Measurements from ENCODE around the gene TUBA1B.

The TUBA1B gene

GRCh38 chr12:49109641-49110463, 21.3 kb downstream of the TUBA1B start:
- TF ChIP-seq ZNF565 (CRISPR knock-in tag; conservative IDR thresholded peaks at IDR 0.05; ENCODE audit: low read depth): no peak
- TF ChIP-seq SNAI2 (CRISPR knock-in tag; IDR thresholded peaks at IDR 0.05): no peak
- no peak for TF ChIP-seq ARNTL (CRISPR knock-in tag; IDR thresholded peaks at IDR 0.05; ENCODE audit: borderline replicate concordance, low read depth)
- TF ChIP-seq PPARA (CRISPR knock-in tag; IDR thresholded peaks at IDR 0.05; ENCODE audit: borderline replicate concordance): no peak
- TF ChIP-seq, protein P1, sequence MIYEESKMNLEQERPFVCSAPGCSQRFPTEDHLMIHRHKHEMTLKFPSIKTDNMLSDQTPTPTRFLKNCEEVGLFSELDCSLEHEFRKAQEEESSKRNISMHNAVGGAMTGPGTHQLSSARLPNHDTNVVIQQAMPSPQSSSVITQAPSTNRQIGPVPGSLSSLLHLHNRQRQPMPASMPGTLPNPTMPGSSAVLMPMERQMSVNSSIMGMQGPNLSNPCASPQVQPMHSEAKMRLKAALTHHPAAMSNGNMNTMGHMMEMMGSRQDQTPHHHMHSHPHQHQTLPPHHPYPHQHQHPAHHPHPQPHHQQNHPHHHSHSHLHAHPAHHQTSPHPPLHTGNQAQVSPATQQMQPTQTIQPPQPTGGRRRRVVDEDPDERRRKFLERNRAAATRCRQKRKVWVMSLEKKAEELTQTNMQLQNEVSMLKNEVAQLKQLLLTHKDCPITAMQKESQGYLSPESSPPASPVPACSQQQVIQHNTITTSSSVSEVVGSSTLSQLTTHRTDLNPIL (CRISPR knock-in tag; IDR thresholded peaks at IDR 0.05; ENCODE audit: low read depth): no peak
- TF ChIP-seq ZNF70 (CRISPR knock-in tag; IDR thresholded peaks at IDR 0.05): no peak
- no peak for TF ChIP-seq ZNF8 (CRISPR knock-in tag; IDR thresholded peaks at IDR 0.05)
- no peak for TF ChIP-seq TOX (CRISPR knock-in tag; IDR thresholded peaks at IDR 0.05; ENCODE audit: borderline replicate concordance)
- no peak for TF ChIP-seq CSDC2 (CRISPR knock-in tag; IDR thresholded peaks at IDR 0.05)
- no peak for TF ChIP-seq ZC3H10 (CRISPR knock-in tag; IDR thresholded peaks at IDR 0.05)
- TF ChIP-seq OSR1 (CRISPR knock-in tag; IDR thresholded peaks at IDR 0.05): no peak
- TF ChIP-seq ESRRG (CRISPR knock-in tag; IDR thresholded peaks at IDR 0.05): no peak
- TF ChIP-seq, protein P2, sequence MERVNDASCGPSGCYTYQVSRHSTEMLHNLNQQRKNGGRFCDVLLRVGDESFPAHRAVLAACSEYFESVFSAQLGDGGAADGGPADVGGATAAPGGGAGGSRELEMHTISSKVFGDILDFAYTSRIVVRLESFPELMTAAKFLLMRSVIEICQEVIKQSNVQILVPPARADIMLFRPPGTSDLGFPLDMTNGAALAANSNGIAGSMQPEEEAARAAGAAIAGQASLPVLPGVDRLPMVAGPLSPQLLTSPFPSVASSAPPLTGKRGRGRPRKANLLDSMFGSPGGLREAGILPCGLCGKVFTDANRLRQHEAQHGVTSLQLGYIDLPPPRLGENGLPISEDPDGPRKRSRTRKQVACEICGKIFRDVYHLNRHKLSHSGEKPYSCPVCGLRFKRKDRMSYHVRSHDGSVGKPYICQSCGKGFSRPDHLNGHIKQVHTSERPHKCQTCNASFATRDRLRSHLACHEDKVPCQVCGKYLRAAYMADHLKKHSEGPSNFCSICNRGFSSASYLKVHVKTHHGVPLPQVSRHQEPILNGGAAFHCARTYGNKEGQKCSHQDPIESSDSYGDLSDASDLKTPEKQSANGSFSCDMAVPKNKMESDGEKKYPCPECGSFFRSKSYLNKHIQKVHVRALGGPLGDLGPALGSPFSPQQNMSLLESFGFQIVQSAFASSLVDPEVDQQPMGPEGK (CRISPR knock-in tag; IDR thresholded peaks at IDR 0.05; ENCODE audit: borderline replicate concordance): no peak
- TF ChIP-seq CSRNP3 (CRISPR knock-in tag; IDR thresholded peaks at IDR 0.05): no peak
- TF ChIP-seq ISL1 (CRISPR knock-in tag; IDR thresholded peaks at IDR 0.05): no peak
- TF ChIP-seq ZFP3 (CRISPR knock-in tag; IDR thresholded peaks at IDR 0.05): no peak
- no peak for TF ChIP-seq TCF4 (CRISPR knock-in tag; IDR thresholded peaks at IDR 0.05; ENCODE audit: borderline replicate concordance)
- TF ChIP-seq BACH2 (CRISPR knock-in tag; IDR thresholded peaks at IDR 0.05; ENCODE audit: borderline replicate concordance): no peak
- no peak for TF ChIP-seq GLIS3 (CRISPR knock-in tag; IDR thresholded peaks at IDR 0.05)
- peak; percentile 35 for ATAC-seq

GRCh38 chr12:49108958-49109404, 22.2 kb downstream of the TUBA1B start:
- TF ChIP-seq SNAI2 (CRISPR knock-in tag; IDR thresholded peaks at IDR 0.05): no peak
- no peak for TF ChIP-seq PPARA (CRISPR knock-in tag; IDR thresholded peaks at IDR 0.05; ENCODE audit: borderline replicate concordance)
- TF ChIP-seq, protein P3, sequence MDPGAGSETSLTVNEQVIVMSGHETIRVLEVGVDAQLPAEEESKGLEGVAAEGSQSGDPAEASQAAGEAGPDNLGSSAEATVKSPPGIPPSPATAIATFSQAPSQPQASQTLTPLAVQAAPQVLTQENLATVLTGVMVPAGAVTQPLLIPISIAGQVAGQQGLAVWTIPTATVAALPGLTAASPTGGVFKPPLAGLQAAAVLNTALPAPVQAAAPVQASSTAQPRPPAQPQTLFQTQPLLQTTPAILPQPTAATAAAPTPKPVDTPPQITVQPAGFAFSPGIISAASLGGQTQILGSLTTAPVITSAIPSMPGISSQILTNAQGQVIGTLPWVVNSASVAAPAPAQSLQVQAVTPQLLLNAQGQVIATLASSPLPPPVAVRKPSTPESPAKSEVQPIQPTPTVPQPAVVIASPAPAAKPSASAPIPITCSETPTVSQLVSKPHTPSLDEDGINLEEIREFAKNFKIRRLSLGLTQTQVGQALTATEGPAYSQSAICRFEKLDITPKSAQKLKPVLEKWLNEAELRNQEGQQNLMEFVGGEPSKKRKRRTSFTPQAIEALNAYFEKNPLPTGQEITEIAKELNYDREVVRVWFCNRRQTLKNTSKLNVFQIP (CRISPR knock-in tag; IDR thresholded peaks at IDR 0.05; ENCODE audit: borderline replicate concordance, low read depth): no peak
- no peak for TF ChIP-seq ZC3H10 (CRISPR knock-in tag; IDR thresholded peaks at IDR 0.05)
- no peak for TF ChIP-seq ISL1 (CRISPR knock-in tag; IDR thresholded peaks at IDR 0.05)
- no peak for TF ChIP-seq ZFP3 (CRISPR knock-in tag; IDR thresholded peaks at IDR 0.05)
- no peak for TF ChIP-seq ZFP30 (CRISPR knock-in tag; IDR thresholded peaks at IDR 0.05)
- TF ChIP-seq, protein P2 (CRISPR knock-in tag; IDR thresholded peaks at IDR 0.05; ENCODE audit: borderline replicate concordance): no peak
- TF ChIP-seq BACH2 (CRISPR knock-in tag; IDR thresholded peaks at IDR 0.05; ENCODE audit: borderline replicate concordance): no peak
- no peak for TF ChIP-seq TOX (CRISPR knock-in tag; IDR thresholded peaks at IDR 0.05; ENCODE audit: borderline replicate concordance)
- no peak for TF ChIP-seq GLIS3 (CRISPR knock-in tag; IDR thresholded peaks at IDR 0.05)
- TF ChIP-seq, protein P4, sequence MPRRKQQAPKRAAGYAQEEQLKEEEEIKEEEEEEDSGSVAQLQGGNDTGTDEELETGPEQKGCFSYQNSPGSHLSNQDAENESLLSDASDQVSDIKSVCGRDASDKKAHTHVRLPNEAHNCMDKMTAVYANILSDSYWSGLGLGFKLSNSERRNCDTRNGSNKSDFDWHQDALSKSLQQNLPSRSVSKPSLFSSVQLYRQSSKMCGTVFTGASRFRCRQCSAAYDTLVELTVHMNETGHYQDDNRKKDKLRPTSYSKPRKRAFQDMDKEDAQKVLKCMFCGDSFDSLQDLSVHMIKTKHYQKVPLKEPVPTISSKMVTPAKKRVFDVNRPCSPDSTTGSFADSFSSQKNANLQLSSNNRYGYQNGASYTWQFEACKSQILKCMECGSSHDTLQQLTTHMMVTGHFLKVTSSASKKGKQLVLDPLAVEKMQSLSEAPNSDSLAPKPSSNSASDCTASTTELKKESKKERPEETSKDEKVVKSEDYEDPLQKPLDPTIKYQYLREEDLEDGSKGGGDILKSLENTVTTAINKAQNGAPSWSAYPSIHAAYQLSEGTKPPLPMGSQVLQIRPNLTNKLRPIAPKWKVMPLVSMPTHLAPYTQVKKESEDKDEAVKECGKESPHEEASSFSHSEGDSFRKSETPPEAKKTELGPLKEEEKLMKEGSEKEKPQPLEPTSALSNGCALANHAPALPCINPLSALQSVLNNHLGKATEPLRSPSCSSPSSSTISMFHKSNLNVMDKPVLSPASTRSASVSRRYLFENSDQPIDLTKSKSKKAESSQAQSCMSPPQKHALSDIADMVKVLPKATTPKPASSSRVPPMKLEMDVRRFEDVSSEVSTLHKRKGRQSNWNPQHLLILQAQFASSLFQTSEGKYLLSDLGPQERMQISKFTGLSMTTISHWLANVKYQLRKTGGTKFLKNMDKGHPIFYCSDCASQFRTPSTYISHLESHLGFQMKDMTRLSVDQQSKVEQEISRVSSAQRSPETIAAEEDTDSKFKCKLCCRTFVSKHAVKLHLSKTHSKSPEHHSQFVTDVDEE (CRISPR knock-in tag; IDR thresholded peaks at IDR 0.05): no peak
- no peak for TF ChIP-seq OSR1 (CRISPR knock-in tag; IDR thresholded peaks at IDR 0.05)
- TF ChIP-seq CSDC2 (CRISPR knock-in tag; IDR thresholded peaks at IDR 0.05): no peak
- TF ChIP-seq TCF4 (CRISPR knock-in tag; IDR thresholded peaks at IDR 0.05; ENCODE audit: borderline replicate concordance): no peak
- TF ChIP-seq, protein P1 (CRISPR knock-in tag; IDR thresholded peaks at IDR 0.05; ENCODE audit: low read depth): no peak
- TF ChIP-seq CSRNP3 (CRISPR knock-in tag; IDR thresholded peaks at IDR 0.05): no peak
- no peak for TF ChIP-seq ZNF70 (CRISPR knock-in tag; IDR thresholded peaks at IDR 0.05)
- no peak for TF ChIP-seq ZNF8 (CRISPR knock-in tag; IDR thresholded peaks at IDR 0.05)
- no peak for ATAC-seq
